Neural cell (in vitro differentiated cells): Measurements from ENCODE around the gene METTL6. TPM values are rescaled to one million over a fixed set of nuclear protein-coding genes. Genes with fewer than 3 reads are reported as not detected.

Experiments
- H2AFZ ChIP-seq: fragments of 200-600, 300-800 bp; sonication (generic), shearing (Covaris generic); 2 replicates; pipeline ENCODE4 v1.6.0; 2014; ENCODE audit warnings: low read depth, mild to moderate bottlenecking, antibody characterized with exemption, low read length, moderate library complexity
- H3F3A ChIP-seq: fragments of 200-600 bp; shearing (Covaris generic); 2 replicates; pipeline ENCODE4 v1.6.1; 2016; ENCODE audit warnings: mild to moderate bottlenecking, moderate library complexity, mixed read lengths, antibody characterized with exemption, low read length; ENCODE audit not compliant: insufficient read depth, poor library complexity, severe bottlenecking
- H3K27ac ChIP-seq: fragments of 200-600, 300-800 bp; sonication (generic), shearing (Covaris generic); 2 replicates; pipeline ENCODE4 v1.5.1; 2014; ENCODE audit warnings: mild to moderate bottlenecking, low read length, moderate library complexity
- H3K27me3 ChIP-seq: fragments of 300-800, 200-600 bp; sonication (generic), shearing (Covaris generic); 2 replicates; pipeline ENCODE4 v1.6.0; 2014; ENCODE audit warnings: mild to moderate bottlenecking, low read depth, low read length, moderate library complexity; ENCODE audit not compliant: insufficient read depth
- H3K36me3 ChIP-seq: fragments of 300-800, 200-600 bp; sonication (generic), shearing (Covaris generic); 2 replicates; pipeline ENCODE4 v1.5.1; 2014; ENCODE audit warnings: mild to moderate bottlenecking, antibody characterized with exemption, low read length, moderate library complexity; ENCODE audit not compliant: insufficient read depth
- H3K4me2 ChIP-seq: fragments of 300-800, 200-600 bp; sonication (generic), shearing (Covaris generic); 2 replicates; pipeline ENCODE4 v1.6.0; 2014; ENCODE audit warnings: mild to moderate bottlenecking, low read length
- H3K4me3 ChIP-seq: fragments of 300-800, 200-600 bp; sonication (generic), shearing (Covaris generic); 2 replicates; pipeline ENCODE4 v1.5.1; 2014; ENCODE audit warnings: mild to moderate bottlenecking, low read length, moderate library complexity
- H3K79me2 ChIP-seq: fragments of 200-600 bp; shearing (Covaris generic); replicated peaks from 2 replicates; pipeline ENCODE4 v1.6.0; 2014; ENCODE audit warnings: mild to moderate bottlenecking, low read length, moderate library complexity; ENCODE audit not compliant: insufficient read depth
- H3K9ac ChIP-seq: fragments of 300-800, 200-600 bp; sonication (generic), shearing (Covaris generic); 2 replicates; pipeline ENCODE4 v1.6.1; 2016; ENCODE audit warnings: mild to moderate bottlenecking, low read length, mixed read lengths
- H3K9me2 ChIP-seq: fragments of 200-600 bp; shearing (Covaris generic); 2 replicates; pipeline ENCODE4 v1.6.1; 2016; ENCODE audit warnings: mild to moderate bottlenecking, low read length, mixed read lengths; ENCODE audit not compliant: insufficient read depth
- H3K9me3 ChIP-seq: fragments of 200-600, 300-800 bp; sonication (generic), shearing (Covaris generic); 2 replicates; pipeline ENCODE4 v1.6.1; 2016; ENCODE audit warnings: mild to moderate bottlenecking, mixed run types, low read length, moderate library complexity, mixed read lengths
- H4K20me1 ChIP-seq: fragments of 200-600 bp; shearing (Covaris generic); 2 replicates; pipeline ENCODE4 v1.6.1; 2016; ENCODE audit warnings: mild to moderate bottlenecking, mixed run types; ENCODE audit not compliant: insufficient read depth
- CTCF ChIP-seq: fragments of 450-650 bp; IDR thresholded peaks from 2 replicates; pipeline ENCODE4 v1.5.1; 2014; ENCODE audit warnings: antibody characterized with exemption, mild to moderate bottlenecking, moderate library complexity; ENCODE audit not compliant: poor library complexity, severe bottlenecking
- EP300 ChIP-seq: fragments of 450-650 bp; conservative IDR thresholded peaks from 2 replicates; pipeline ENCODE4 v1.6.1; 2014; ENCODE audit warnings: antibody characterized with exemption, mild to moderate bottlenecking, moderate library complexity; ENCODE audit not compliant: poor library complexity, severe bottlenecking
- EZH2 ChIP-seq: fragments of 200-600, 300-800 bp; shearing (Covaris generic), sonication (generic); IDR thresholded peaks from 2 replicates; pipeline ENCODE4 v1.6.1; 2014; ENCODE audit warnings: antibody characterized with exemption, low read length, borderline replicate concordance, mild to moderate bottlenecking; ENCODE audit not compliant: insufficient read depth, poor library complexity, severe bottlenecking
- MXI1 ChIP-seq: fragments of 450-650 bp; conservative IDR thresholded peaks from 2 replicates; pipeline ENCODE4 v1.6.1; 2014; ENCODE audit warnings: antibody characterized with exemption, mild to moderate bottlenecking; ENCODE audit not compliant: poor library complexity, severe bottlenecking
- POLR2AphosphoS5 ChIP-seq: IDR thresholded peaks from 2 replicates; pipeline ENCODE4 v1.6.1; 2012
- RAD21 ChIP-seq: fragments of 450-650 bp; conservative IDR thresholded peaks from 2 replicates; pipeline ENCODE4 v1.6.1; 2014; ENCODE audit warnings: antibody characterized with exemption, mild to moderate bottlenecking, moderate library complexity
- REST ChIP-seq: IDR thresholded peaks from 2 replicates; pipeline ENCODE4 v1.6.1; 2012; ENCODE audit warnings: borderline replicate concordance
- SMC3 ChIP-seq: fragments of 450-650 bp; conservative IDR thresholded peaks from 2 replicates; pipeline ENCODE4 v1.6.1; 2014; ENCODE audit warnings: antibody characterized with exemption, mild to moderate bottlenecking, moderate library complexity; ENCODE audit not compliant: poor library complexity
- TAF1 ChIP-seq: IDR thresholded peaks from 2 replicates; pipeline ENCODE4 v1.6.1; 2012; ENCODE audit warnings: low read depth
- polyA plus RNA-seq: library from polyadenylated mRNA; depleted of rRNA; stranded (reverse); fragments of >200 nt; gene quantifications from 2 replicates; pipeline ENCODE4 v1.2.3, GENCODE V29; 2014

METTL6 gene
- polyA plus RNA-seq, 1 donor from 2014 or later = 60.8 TPM

- no peak for TF ChIP-seq CTCF
- no peak for TF ChIP-seq POLR2AphosphoS5
- no peak for TF ChIP-seq SMC3
- no peak for TF ChIP-seq TAF1
- no peak for TF ChIP-seq REST
- no peak for TF ChIP-seq EP300
- TF ChIP-seq RAD21 = no peak
- TF ChIP-seq MXI1 = no peak
- no peak for TF ChIP-seq EZH2
- Histone ChIP-seq H3K27ac (no peak overlapping the region), H3K9me3 (no peaks in the 10 kb centered on the region), H3K36me3 (no peaks in the 10 kb centered on the region), H3K9ac (no peak overlapping the region), H3K9me2 (no peaks in the 10 kb centered on the region), H4K20me1 (no peaks in the 10 kb centered on the region), H3K79me2 (no peaks in the 10 kb centered on the region), H3K27me3 (no peaks in the 10 kb centered on the region), H2AFZ (no peak overlapping the region), H3K4me2 (no peak overlapping the region), H3K4me3 (no peak overlapping the region), H3F3A (no peaks in the 10 kb centered on the region)
These were observed 51.8 kb downstream of the METTL6 start for GRCh38 chr3:15375461-15376000.

- Histone ChIP-seq H2AFZ (no peak overlapping the region), H3K27me3 (no peaks in the 10 kb centered on the region), H4K20me1 (no peaks in the 10 kb centered on the region), H3K36me3 (no peaks in the 10 kb centered on the region), H3K9me3 (no peaks in the 10 kb centered on the region), H3K27ac (no peak overlapping the region), H3F3A (no peaks in the 10 kb centered on the region), H3K9me2 (no peaks in the 10 kb centered on the region), H3K4me2 (no peak overlapping the region), H3K79me2 (no peaks in the 10 kb centered on the region), H3K9ac (no peak overlapping the region), H3K4me3 (no peak overlapping the region)
- TF ChIP-seq REST (no peak), EP300 (no peak), RAD21 (no peak), EZH2 (no peak), POLR2AphosphoS5 (no peak)
These were observed 54.4 kb downstream of the METTL6 start for GRCh38 chr3:15372918-15373317.
